GM12891 (cell line): ENCODE data around the gene DHRSX.
"Not testable (repeated sequence)": the region's sequence is repeated elsewhere in the genome, so short reads cannot be mapped to it uniquely, and the experiment has no call there.

Source experiments
- PAX5 ChIP-seq: IDR thresholded peaks from 2 replicates; pipeline ENCODE4 v1.6.1; 2011; ENCODE audit warnings: low read length, moderate library complexity, mild to moderate bottlenecking; ENCODE audit not compliant: insufficient read depth, severe bottlenecking
- POLR2A ChIP-seq: IDR thresholded peaks from 2 replicates; pipeline ENCODE4 v1.6.1; 2011; ENCODE audit warnings: low read depth, low read length, control low read depth
- POLR2AphosphoS5 ChIP-seq: IDR thresholded peaks from 2 replicates; pipeline ENCODE4 v1.6.1; 2011; ENCODE audit warnings: low read depth, low read length, control low read depth
- POU2F2 ChIP-seq: IDR thresholded peaks from 2 replicates; pipeline ENCODE4 v1.6.1; 2011; ENCODE audit warnings: low read depth, mild to moderate bottlenecking, control low read depth, low read length, moderate library complexity
- SPI1 ChIP-seq: IDR thresholded peaks from 2 replicates; pipeline ENCODE4 v1.6.1; 2011; ENCODE audit warnings: low read depth, low read length, control low read depth
- TAF1 ChIP-seq: IDR thresholded peaks from 2 replicates; pipeline ENCODE4 v1.6.1; 2011; ENCODE audit warnings: low read depth, low read length, control low read depth

- TF ChIP-seq PAX5, POLR2A, TAF1, POLR2AphosphoS5, SPI1, POU2F2: not testable (repeated sequence)
Observed at GRCh38 chrX:2271595-2271994, 229.2 kb downstream of the DHRSX start.
